Neuronal stem cell (in vitro differentiated cells): ENCODE results near the gene SKIDA1.

ENCODE experiments used
- DNase-seq: peaks from one replicate; pipeline ENCODE4 v3.0.0-alpha.2; 2013; ENCODE audit warnings: low spot score
- H2AFZ ChIP-seq: one replicate; pipeline ENCODE4 v1.6.1; 2013; ENCODE audit warnings: mild to moderate bottlenecking, low read length, inconsistent platforms
- H2AK5ac ChIP-seq: 2 replicates; pipeline ENCODE4 v1.6.1; 2013; ENCODE audit warnings: low read depth, mild to moderate bottlenecking, inconsistent platforms, low read length, moderate library complexity, mixed read lengths
- H2BK120ac ChIP-seq: 2 replicates; pipeline ENCODE4 v1.6.1; 2013; ENCODE audit warnings: low read depth, mild to moderate bottlenecking, inconsistent platforms, low read length, moderate library complexity, mixed read lengths
- H2BK12ac ChIP-seq: one replicate; pipeline ENCODE4 v1.6.1; 2013; ENCODE audit warnings: low read length, inconsistent platforms
- H2BK15ac ChIP-seq: 2 replicates; pipeline ENCODE4 v1.6.1; 2013; ENCODE audit warnings: mild to moderate bottlenecking, low read length, inconsistent platforms, mixed read lengths
- H2BK5ac ChIP-seq: one replicate; pipeline ENCODE4 v1.6.1; 2013; ENCODE audit warnings: inconsistent platforms, mild to moderate bottlenecking, low read length, moderate library complexity
- H3K14ac ChIP-seq: one replicate; pipeline ENCODE4 v1.6.1; 2013; ENCODE audit warnings: low read length, inconsistent platforms
- H3K18ac ChIP-seq: 2 replicates; pipeline ENCODE4 v1.6.1; 2013; ENCODE audit warnings: low read length, inconsistent platforms
- H3K23ac ChIP-seq: 2 replicates; pipeline ENCODE4 v1.6.1; 2013; ENCODE audit warnings: low read depth, mild to moderate bottlenecking, mixed read lengths, low read length, inconsistent platforms; ENCODE audit not compliant: poor library complexity
- H3K27ac ChIP-seq: replicated peaks from 3 replicates; pipeline ENCODE4 v1.5.1; 2013; ENCODE audit warnings: low read length, inconsistent platforms
- H3K27me3 ChIP-seq, 3 experiments: 2 replicates each; pipeline ENCODE4 v1.6.1; 2013; ENCODE audit warnings: low read length in 3 of 3, mild to moderate bottlenecking in 2 of 3, inconsistent platforms in 1 of 3, low read depth in 1 of 3, mixed read lengths in 1 of 3, moderate library complexity in 1 of 3; ENCODE audit not compliant: control insufficient read depth in 3 of 3, insufficient read depth in 3 of 3
- H3K36me3 ChIP-seq, 2 donors: replicated peaks in 1 of 2; 2 replicates each; pipeline ENCODE4 v1.6.1; 2013; ENCODE audit warnings: low read length in 2 of 2; ENCODE audit not compliant: control insufficient read depth in 2 of 2, insufficient read depth in 2 of 2
- H3K4ac ChIP-seq: 2 replicates; pipeline ENCODE4 v1.6.1; 2013; ENCODE audit warnings: inconsistent platforms, mild to moderate bottlenecking, low read length, moderate library complexity
- H3K4me1 ChIP-seq, 2 donors: 1 replicate in 1 of 2; 2 replicates in 1 of 2; pipeline ENCODE4 v1.6.1; 2013; ENCODE audit warnings: low read length in 2 of 2, low read depth in 1 of 2; ENCODE audit not compliant: control insufficient read depth in 2 of 2, insufficient read depth in 1 of 2
- H3K4me2 ChIP-seq: one replicate; pipeline ENCODE4 v1.6.1; 2013; ENCODE audit warnings: mild to moderate bottlenecking, low read length, inconsistent platforms; ENCODE audit not compliant: insufficient read depth, poor library complexity, severe bottlenecking
- H3K4me3 ChIP-seq, 2 donors: 2 replicates each; pipeline ENCODE4 v1.5.1; 2013; ENCODE audit warnings: low read length in 2 of 2, mild to moderate bottlenecking in 2 of 2, inconsistent platforms in 1 of 2, moderate library complexity in 1 of 2
- H3K79me1 ChIP-seq: one replicate; pipeline ENCODE4 v1.6.1; 2013; ENCODE audit warnings: low read depth, mild to moderate bottlenecking, inconsistent platforms, low read length, moderate library complexity
- H3K9ac ChIP-seq: one replicate; pipeline ENCODE4 v1.6.1; 2013; ENCODE audit warnings: mild to moderate bottlenecking, low read depth, low read length, inconsistent platforms; ENCODE audit not compliant: poor library complexity
- H3K9me3 ChIP-seq, 2 donors: replicated peaks in 1 of 2; 2 replicates each; pipeline versions ENCODE3 to v1.6.1; 2013; ENCODE audit warnings: low read length in 2 of 2, mild to moderate bottlenecking in 2 of 2, inconsistent platforms in 1 of 2, low read depth in 1 of 2, mixed read lengths in 1 of 2, moderate library complexity in 1 of 2; ENCODE audit not compliant: control insufficient read depth in 2 of 2, insufficient read depth in 1 of 2
- H4K8ac ChIP-seq: one replicate; pipeline ENCODE4 v1.6.1; 2013; ENCODE audit warnings: low read depth, mild to moderate bottlenecking, inconsistent platforms, low read length, moderate library complexity
- H4K91ac ChIP-seq: one replicate; pipeline ENCODE4 v1.6.1; 2013; ENCODE audit warnings: low read length, low read depth, mild to moderate bottlenecking, inconsistent platforms; ENCODE audit not compliant: poor library complexity
- WGBS, 2 donors: extraction: QIAGEN DNeasy Blood & Tissue Kit; methylation state at CpG; one replicate each; pipeline ENCODE4 v1.1.7; 2013; ENCODE audit warnings: missing lambda C conversion rate in 2 of 2, mixed read lengths in 1 of 2; ENCODE audit not compliant: insufficient read length in 2 of 2, insufficient replicate concordance in 1 of 2; ENCODE audit errors: extremely low coverage in 2 of 2; 5-methylcytosine and 5-hydroxymethylcytosine counted together

Gene SKIDA1

DNA sequence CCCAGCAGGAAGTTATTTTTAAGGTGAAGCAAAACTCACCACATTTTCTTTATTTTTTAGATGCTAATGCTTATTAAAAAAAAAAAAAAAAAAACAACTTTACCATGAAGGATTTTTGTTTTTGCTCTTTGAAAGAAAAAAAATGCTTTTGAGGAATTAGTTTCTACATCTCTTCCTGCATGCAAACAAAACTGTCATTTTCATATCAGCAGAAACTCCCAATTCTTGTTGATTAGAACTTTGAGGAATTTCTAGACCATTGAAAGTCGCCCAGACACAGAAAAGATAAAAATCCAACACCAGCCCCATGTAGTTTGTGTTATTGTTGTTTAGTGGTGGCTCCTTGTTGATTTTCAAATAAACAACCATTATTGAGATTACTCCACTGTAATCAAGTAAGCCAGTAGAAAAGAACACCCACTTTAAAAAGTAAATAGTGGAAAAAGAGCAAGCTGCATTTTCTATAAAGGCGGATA, 14.3 kb downstream of the SKIDA1 start:
- DNase-seq, result no peak

DNA sequence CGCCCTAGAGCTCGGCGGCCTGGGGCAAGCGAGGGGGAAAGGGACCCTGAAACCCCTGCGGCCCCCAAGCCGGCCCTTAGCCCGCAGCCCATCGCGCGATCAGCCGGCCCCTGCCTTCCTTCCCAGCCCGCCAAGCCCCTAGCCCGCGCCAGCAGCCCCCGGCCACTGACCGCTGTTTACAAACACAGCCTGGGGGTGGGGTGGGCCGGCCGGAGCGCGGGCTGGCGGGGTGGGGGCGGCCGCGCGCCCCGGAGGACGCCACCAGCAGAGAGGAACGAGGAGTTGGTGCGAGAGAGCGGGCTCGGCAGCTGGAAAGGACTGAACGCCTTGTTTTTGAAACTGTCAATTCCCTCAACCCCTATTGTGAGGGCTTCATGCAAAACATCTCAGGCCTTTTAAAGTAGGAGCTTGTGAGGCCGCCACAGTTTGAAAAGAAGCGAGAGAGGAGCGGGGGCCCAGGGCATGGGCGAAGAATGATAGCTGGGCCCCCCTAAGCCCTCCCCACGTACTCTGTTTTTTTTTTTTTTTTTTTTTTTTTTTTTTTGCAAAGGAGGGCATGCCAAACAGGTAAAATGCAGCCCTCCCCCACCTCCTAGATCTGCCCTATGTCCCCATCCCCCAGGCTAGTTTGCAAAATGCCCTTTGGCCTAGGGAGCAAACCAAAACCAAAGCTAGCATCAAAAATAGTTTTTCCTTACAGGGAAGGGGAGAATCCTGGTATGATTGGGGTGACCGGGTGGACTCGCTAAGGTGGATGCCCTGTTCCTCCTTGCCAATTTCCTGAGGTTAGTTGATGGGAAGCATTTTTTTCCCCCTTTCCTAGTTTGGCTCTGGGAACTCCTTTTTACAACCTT, 15.0 kb downstream of the SKIDA1 start:
- Histone ChIP-seq H3K79me1 (no peaks in the 10 kb centered on the region), H3K18ac (peak overlapping the region; percentile 92), H4K91ac (peak overlapping the region; percentile 82), H3K4ac (no peak overlapping the region), H3K14ac (no peak overlapping the region), H3K27ac (peak overlapping the region; percentile 94), H3K23ac (peak overlapping the region; percentile 92), H2AK5ac (peak overlapping the region; percentile 99), H2AFZ (no peak overlapping the region), H3K36me3 (peaks cover 4 to 45% of the 10 kb centered on the region in 2 donors), H3K9me3 (no peaks in the 10 kb centered on the region), H2BK15ac (no peak overlapping the region), H2BK12ac (no peak overlapping the region), H3K4me1 (peaks cover 19 to 24% of the 10 kb centered on the region in 2 donors), H4K8ac (no peak overlapping the region), H3K9ac (peak overlapping the region; percentile 79), H3K4me2 (peak overlapping the region; percentile 78), H3K4me3 (peak overlapping the region; percentile 78 to 86), H2BK5ac (peak overlapping the region; percentile 97), H3K27me3 (no peaks in the 10 kb centered on the region), H2BK120ac (no peak overlapping the region)
- peak; percentile 90 for DNase-seq
- no CpG with 5 or more reads among the region's 39 CpGs for WGBS, 2 donors

More for the DNA sequence above, 14.3 kb downstream of the SKIDA1 start:
- Histone ChIP-seq H2BK120ac (no peak overlapping the region), H3K4me1 (peaks cover 13 to 18% of the 10 kb centered on the region in 2 donors), H2BK12ac (no peak overlapping the region), H3K18ac (no peak overlapping the region), H3K27ac (peak overlapping the region; percentile 94), H2BK5ac (no peak overlapping the region), H4K8ac (no peak overlapping the region), H3K4me3 (peak overlapping the region; percentile 63 to 86), H4K91ac (no peak overlapping the region), H3K14ac (no peak overlapping the region), H2AK5ac (no peak overlapping the region), H3K9me3 (no peaks in the 10 kb centered on the region), H3K9ac (no peak overlapping the region), H3K4ac (no peak overlapping the region), H3K23ac (no peak overlapping the region), H3K36me3 (peaks cover 7 to 52% of the 10 kb centered on the region in 2 donors), H2AFZ (no peak overlapping the region), H3K27me3 (no peaks in the 10 kb centered on the region), H3K79me1 (no peaks in the 10 kb centered on the region), H3K4me2 (peak overlapping the region; percentile 57), H2BK15ac (no peak overlapping the region)
- no CpG with 5 or more reads among the region's 2 CpGs for WGBS, 2 donors

DNA sequence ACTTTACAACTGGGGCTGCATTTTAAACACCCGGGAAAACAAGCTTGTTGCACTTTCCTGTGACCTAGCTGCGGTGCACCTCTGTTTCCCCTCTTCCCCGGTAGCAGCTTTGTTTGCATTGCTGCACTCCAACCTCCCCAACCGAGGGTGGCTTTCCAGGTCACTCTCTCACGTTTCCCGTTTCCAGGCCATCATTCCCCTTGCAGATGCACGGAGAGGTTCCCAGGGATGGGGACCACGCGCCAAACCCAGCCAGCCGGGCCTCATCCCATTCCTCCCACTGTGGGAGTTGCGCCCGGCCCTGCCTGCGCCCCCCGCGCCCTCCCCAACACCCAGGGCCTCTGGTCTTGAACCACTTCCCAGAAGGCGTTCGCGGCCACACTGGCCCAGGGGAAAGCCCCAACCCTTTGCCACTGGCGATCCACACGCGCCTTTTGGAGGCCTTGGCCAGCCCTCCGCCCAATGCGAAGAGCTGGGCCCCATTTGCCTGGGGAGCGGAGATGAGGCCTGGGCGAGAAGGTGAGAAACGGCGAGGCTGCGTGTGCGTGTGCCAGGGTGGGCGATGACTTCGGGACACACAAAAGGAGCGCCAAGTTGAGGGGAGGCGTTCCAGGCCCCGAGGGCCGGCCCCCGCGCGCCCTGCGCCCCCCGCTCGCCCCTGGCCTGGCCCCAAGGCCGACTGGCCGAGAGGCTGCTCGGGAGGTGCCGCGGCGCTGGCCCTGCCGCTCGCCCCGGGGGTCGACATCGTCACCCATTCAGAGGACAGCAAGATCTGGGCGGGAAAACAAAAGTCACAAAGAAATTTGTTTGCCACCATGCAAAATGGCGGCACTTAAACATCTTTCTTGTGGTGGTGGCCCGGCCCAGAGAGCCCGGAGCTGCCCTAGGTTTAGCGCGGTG, 15.9 kb downstream of the SKIDA1 start:
- peaks cover 24 to 26% of the 10 kb centered on the region in 2 donors for H3K4me1 ChIP-seq

More for the DNA sequence above, 15.9 kb downstream of the SKIDA1 start:
- Histone ChIP-seq H3K4ac (peak overlapping the region; percentile 13), H3K27ac (peak overlapping the region; percentile 94), H2AK5ac (peak overlapping the region; percentile 99), H3K23ac (peak overlapping the region; percentile 92), H3K4me2 (peak overlapping the region; percentile 78), H3K27me3 (no peaks in the 10 kb centered on the region), H3K14ac (peak overlapping the region; percentile 10), H2AFZ (no peak overlapping the region), H4K8ac (peak overlapping the region; percentile 74), H3K9ac (peak overlapping the region; percentile 97), H3K4me3 (peak overlapping the region; percentile 78 to 86), H3K36me3 (peaks cover 2 to 37% of the 10 kb centered on the region in 2 donors), H2BK12ac (peak overlapping the region; percentile 49), H3K79me1 (no peaks in the 10 kb centered on the region), H3K9me3 (no peaks in the 10 kb centered on the region), H2BK5ac (peak overlapping the region; percentile 97), H2BK15ac (peak overlapping the region; percentile 90), H2BK120ac (peak overlapping the region; percentile 56), H3K18ac (peak overlapping the region; percentile 92), H4K91ac (peak overlapping the region; percentile 82)
- WGBS, 2 donors, result no CpG with 5 or more reads among the region's 58 CpGs
- no peak for DNase-seq
